Measurements from ENCODE around the gene ADCY7.
A peak's percentile ranks its signal among the peaks of the same experiment; 100 is the strongest.

Gene ADCY7

GRCh38 chr16:50251375-50252081 is 14.8 kb upstream of the ADCY7 start:
- DNase-seq, result no peak

DNA sequence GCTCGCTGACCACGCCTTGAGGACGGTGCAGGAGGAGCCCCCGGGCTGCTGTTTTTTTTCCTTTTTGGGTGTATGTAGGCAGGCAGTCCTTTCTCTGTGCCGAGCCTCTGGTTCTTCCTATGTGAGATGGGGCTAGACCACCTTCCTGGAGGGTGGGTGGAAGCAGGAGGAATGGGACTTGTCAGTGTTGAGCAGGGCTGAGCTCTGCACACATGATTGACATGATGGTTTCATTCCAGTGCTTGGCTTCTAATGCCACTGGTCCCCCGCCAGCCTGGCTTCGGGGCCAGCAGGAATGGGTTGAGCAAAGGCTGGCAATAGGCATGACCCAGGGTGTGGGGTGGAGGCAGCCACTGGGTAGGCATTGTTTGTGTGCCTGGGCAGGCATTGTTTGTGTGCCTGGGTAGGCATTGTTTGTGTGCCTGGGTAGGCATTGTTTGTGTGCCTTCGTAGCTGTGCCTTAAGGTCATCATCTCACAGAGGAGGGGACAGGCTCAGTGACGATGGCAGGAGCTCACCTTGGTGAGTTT is 14.2 kb upstream of the ADCY7 start:
- no peak for DNase-seq

- DNase-seq, result no peak
These were observed 13.4 kb upstream of the ADCY7 start for GRCh38 chr16:50252874-50253513.

DNA sequence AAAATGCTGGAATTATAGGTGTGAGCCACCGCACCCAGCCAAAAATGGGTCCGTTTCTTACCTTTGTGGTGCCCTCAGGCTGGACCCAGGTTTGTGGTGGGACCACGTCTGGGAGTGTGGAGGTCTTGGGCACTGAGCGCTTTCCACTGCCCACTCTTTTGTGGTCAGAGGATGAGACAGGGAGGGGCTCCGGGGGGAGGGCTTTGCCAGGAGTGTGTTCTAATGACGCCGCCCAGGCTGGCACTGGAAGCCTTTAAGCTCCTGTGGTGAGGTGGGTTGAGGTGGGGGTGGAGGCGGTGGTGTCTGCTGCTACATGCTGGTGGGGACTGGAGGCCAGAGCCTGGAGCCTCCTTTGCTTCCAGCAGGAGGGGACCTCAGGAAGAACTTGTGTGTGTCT is 12.8 kb upstream of the ADCY7 start:
- no peak for DNase-seq

- DNase-seq, result no peak
These were observed 12.3 kb upstream of the ADCY7 start for GRCh38 chr16:50254072-50254471.

DNA sequence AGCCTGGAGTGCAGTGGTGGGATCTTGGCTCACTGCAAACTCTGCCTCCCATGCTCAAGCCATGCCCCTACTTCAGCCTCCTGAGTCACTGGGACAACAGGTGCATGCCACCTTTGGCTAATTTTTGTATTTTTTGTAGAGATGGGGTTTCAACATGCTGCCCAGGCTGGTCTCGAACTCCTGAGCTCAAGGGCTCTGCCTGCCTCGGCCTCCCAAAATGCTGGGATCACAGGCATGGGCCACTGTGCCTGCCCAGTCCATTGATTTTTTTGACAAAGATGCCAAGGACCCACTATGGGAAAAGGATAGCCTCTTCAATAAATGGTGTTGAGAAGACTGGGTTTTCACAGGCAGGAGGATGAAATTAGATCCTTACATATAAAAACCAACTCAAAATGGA is 10.8 kb upstream of the ADCY7 start:
- DNase-seq, result no peak

- no peak for DNase-seq
These were observed 9.7 kb upstream of the ADCY7 start for GRCh38 chr16:50256604-50257003.

DNA sequence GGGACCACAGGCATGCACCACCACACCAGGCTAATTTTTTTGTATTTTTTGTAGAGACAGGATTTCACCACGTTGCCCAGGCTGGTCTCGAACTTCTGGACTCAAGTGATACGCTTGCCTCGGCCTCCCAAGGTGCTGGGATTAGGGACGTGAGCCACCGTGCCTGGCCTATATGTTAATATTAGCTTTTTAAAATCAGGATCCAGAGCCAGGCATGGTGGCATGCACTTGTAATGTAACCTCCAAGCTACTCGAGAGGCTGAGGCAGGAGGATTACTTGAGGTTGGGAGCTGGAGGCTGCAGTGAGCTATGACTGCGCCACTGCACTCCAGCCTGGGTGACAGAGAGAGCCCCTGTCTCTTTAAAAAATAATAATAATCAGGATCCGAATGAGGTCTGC is 8.5 kb upstream of the ADCY7 start:
- no peak for DNase-seq

DNA sequence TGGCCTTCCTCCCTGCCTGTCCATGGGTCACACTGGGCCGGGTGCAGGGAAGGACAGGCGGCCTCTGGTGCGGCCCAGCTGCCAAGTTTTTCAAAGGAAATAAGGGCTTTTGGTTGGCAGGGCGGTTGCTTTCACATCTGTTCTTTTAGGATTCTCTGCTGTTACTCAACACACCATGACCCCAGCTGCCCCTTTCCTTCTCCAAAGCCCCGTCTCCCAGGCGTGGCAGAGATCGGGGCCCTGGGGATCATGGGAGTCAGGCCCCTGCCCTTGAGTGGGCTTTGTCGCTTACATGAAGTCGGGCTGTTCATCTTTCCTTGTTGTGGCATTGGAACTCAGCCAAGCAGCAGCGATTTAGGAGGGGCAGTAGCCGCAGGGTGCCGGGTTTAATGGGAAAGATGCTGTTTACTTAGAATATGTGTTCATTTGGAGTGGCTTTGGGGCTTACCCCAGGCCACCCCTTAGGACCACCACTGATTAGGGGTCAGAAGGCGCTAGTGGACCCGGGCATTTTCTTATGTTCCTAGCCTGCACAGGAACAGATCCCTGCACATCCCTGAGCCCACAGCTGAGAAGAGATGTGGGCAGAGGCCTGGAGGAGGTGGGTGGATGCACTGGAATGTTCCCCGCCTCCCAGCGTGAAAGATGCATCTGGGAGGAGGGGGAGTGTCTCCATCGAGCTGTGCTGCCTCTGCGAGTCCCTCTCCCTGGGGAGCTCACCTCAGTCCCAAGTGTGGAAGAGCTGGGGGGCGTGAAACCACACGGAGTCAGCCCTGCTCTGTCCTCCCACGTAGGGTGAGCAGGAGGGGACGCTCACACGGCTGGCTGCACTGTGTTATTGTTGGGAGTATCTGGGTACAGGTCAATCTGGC is 6.8 kb upstream of the ADCY7 start:
- no peak for DNase-seq

DNA sequence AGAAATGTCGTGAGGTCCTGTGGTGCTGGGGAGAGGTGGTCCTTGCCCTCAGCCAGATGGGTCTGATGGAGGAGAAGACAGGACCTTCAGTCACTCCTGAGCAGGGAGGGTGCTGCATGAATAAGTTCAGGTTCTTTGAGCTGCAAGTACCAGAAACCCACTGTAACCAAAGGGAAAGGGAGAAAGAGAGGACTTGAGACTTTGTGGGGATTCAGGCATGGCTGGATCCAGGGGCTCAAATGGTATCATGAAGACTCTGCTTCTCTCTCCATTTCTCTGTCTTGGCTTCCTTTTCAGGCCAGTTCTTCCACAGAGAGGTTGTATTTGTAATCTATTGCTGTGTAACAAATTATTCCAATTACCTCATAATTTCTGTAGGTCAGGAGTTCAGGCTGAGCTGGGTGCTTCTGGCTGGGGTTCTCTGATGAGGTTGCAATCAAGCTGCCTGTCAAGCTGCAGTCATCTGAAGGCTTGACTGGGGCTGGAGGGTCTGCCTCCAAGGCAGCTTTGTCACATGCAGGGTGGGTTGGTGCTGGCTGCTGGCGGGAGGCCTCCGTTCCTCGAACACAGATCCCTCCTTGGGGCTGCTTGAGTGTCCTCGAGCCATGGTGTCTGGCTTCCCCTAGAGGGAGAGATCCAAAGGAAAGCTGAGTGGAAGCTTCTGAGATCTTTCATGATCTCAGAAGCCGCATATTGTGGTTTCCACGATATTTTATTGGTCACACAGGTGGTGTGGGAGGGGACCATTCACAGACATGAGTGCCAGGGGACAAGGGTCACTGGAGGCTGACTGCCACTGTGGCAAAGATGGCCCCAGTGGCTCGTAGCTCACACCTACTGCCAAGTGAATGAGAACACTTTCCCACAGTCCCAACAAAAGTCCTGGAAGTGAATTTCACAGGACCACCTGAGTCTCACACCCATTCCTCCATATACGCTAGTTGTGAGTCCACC is 5.9 kb upstream of the ADCY7 start:
- DNase-seq, result no peak

- no peak for DNase-seq
These were observed 5.1 kb upstream of the ADCY7 start for GRCh38 chr16:50261160-50261706.

GRCh38 chr16:50261707-50262235 is 4.6 kb upstream of the ADCY7 start:
- DNase-seq, result no peak

DNA sequence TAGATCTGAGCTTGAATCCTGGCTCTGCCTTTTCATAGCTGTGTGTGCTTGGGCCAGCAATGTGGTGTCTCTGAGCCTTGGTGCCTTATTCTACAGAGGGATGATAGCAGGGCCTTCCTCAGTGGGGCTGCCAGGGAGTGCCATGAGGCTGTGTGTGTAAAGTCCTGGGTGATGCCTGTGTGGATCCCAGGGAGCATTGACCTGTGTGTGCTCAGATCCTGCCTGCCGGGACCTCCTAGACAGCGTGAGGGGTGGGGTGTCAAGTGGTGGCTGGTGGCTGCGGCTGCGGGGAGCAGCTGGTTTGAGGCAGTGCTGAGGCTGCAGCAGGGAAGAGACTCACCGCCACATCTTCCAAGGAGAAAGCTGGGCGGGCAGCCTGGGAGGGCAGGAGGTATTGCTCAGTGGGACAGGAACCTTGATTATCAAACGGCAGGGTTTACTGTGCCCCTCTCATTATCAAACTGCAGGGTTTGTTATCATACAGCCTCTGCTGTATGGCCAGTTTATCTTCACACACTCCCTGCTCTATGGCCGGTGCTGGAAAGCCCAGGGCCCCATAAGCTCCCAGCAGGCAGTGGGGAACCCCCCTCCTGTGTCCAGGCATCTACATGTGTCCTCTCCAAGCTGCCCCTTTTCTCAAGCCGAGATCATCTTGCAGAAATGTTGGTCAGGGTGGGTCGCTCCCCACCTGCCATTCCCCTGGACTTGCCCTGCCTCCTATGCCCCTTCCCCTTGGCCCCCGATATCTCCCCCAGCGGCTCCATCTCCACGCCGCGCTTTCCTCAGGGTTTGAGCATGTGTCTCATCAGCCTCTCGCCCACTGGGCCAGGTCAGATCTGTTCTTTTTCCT is 3.1 kb upstream of the ADCY7 start:
- DNase-seq, result no peak

- DNase-seq, result peak; percentile 49
These were observed 2.1 kb upstream of the ADCY7 start for GRCh38 chr16:50263940-50264929.

- DNase-seq, result no peak
These were observed 1.1 kb upstream of the ADCY7 start for GRCh38 chr16:50265260-50265659.

- DNase-seq, result no peak
These were observed 525 bp upstream of the ADCY7 start for GRCh38 chr16:50265716-50266336.

DNA sequence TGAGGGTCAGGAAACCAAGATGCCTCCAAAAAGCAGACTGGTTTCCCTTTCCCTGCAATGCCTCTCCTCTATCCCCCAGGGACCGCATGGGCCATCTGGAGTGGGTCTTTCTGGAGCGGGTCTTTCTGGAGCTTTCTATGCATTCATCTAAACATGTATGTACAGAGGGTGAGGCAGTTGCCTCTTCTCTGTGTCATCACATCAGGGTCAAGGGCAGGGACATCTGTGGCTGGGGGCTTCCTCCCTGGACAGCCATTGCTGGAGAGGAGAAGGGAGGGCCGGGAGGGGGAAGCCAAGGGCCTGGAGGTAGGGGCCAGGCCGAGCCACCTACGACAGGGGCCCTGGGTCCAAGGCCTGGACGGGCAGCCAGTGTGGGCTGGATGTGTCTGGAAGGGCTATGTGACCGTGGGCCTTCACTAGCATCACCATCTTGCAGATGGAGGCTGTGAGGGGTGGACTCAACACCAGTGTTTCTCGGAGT is 840 bp downstream of the ADCY7 start:
- no peak for DNase-seq

DNA sequence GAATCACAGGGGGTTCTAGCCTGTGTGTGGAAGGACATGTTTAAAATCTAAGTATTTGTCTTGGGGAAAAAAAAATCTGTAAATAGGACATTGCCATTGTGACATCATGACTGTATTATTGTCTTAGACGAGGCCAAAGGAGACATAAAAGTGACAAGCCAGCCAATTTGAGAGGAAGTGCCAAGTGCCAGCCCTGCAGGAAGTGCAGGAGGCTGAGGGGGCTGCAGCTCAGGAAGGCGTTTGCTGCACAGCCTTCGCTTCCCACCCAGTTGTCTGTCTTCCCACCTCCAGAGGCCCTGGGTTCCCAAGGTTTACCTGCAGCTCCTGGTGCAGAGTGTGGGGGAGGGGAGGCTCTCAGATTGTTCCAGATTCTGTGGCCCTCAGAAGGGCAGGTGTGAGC is 1.3 kb downstream of the ADCY7 start:
- no peak for DNase-seq

DNA sequence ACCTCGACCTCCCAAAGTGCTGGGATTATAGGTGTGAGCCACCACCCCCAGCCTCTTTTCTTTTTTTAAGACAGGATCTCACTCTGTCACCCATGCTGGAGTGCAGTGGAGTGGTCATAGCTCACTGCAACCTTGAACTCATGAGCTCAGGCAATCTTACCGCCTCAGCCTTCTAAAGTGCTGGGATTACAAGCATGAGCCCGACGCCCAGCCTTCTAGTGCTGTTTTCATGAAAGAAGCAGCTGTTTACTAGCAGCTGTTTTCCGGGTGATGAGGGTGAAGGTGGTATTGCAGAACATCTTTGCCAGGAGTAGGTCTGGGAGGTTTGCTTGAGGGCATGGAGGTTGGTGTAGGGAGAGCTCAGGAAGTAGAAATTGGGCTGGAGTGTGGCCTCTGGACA is 2.0 kb downstream of the ADCY7 start:
- DNase-seq, result no peak
